Fibroblast of lung (primary cell): ENCODE measurements around the gene ITPA.

Experiments
- EZH2 ChIP-seq: IDR thresholded peaks from 2 replicates; pipeline ENCODE4 v1.5.1; 2012; ENCODE audit warnings: low read length, control low read depth, mild to moderate bottlenecking; ENCODE audit errors: missing control alignments
- TF ChIP-seq, protein P1 (sequence below), 2 donors: IDR thresholded peaks in 1 of 2; conservative IDR thresholded peaks in 1 of 2; 1 replicate in 1 of 2; 2 replicates in 1 of 2; pipeline ENCODE4 v1.5.1; 2011 to 2012; ENCODE audit warnings: low read length in 2 of 2, control low read depth in 1 of 2, inconsistent platforms in 1 of 2, low read depth in 1 of 2, mild to moderate bottlenecking in 1 of 2

- TF ChIP-seq, protein P1, sequence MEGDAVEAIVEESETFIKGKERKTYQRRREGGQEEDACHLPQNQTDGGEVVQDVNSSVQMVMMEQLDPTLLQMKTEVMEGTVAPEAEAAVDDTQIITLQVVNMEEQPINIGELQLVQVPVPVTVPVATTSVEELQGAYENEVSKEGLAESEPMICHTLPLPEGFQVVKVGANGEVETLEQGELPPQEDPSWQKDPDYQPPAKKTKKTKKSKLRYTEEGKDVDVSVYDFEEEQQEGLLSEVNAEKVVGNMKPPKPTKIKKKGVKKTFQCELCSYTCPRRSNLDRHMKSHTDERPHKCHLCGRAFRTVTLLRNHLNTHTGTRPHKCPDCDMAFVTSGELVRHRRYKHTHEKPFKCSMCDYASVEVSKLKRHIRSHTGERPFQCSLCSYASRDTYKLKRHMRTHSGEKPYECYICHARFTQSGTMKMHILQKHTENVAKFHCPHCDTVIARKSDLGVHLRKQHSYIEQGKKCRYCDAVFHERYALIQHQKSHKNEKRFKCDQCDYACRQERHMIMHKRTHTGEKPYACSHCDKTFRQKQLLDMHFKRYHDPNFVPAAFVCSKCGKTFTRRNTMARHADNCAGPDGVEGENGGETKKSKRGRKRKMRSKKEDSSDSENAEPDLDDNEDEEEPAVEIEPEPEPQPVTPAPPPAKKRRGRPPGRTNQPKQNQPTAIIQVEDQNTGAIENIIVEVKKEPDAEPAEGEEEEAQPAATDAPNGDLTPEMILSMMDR (conservative IDR thresholded peaks at IDR 0.05 in 1 of 2, IDR thresholded peaks at IDR 0.05 in 1 of 2; ENCODE audit: low read depth in 1 of 2, low read length in 2 of 2): no peak
- no peak for TF ChIP-seq EZH2
Observed at GRCh38 chr20:3238616-3239025, 29.3 kb downstream of the ITPA start.
